Heart left ventricle (tissue), 13 donors: ENCODE results near the gene CCDC107.

Source experiments
- POLR2A ChIP-seq, 2 donors: fragments of 450-650 bp; IDR thresholded peaks; one replicate each; pipeline ENCODE4 v1.6.1; 2017; ENCODE audit warnings: antibody characterized with exemption in 2 of 2, mild to moderate bottlenecking in 2 of 2, moderate library complexity in 2 of 2
- TF ChIP-seq, protein P1 (sequence below), 12 donors: fragments of 200-600 bp; sonication (generic) in 4 of 12; IDR thresholded peaks; one replicate each; pipeline versions ENCODE4 v1.5.0 to v1.8.0; 2018 to 2022; ENCODE audit warnings: antibody characterized with exemption in 12 of 12, mild to moderate bottlenecking in 5 of 12
- donor health status: ischemic (EF 13 %, LVEDD 7.1; RV severe dilation, severe dysfunction).
- donor health status: DM: no; HTN: yes; CAD: no.
- donor health status: DM: no; HTN: no; CAD: no.
- donor health status: ischemic (EF 25% LVEDD 6.9; RV normal size, moderate dysfunction).
- donor health status: ischemic (EF 25% LVEDD 5.7; RV mildly dilated, moderate dysfunction).
- donor health status: ischemic (EF 35%, LVEDD 5.7; RV mildly dilated, moderate dysfunction).
- donor health status: nonischemic (EF 11% LVEDD 7.7; RV severe dilation, severe dysfunction).
- donor health status: DM: yes; HTN: yes; CAD: no.
- donor health status: PGD.
- donor health status: ischemic (EF 29% LVEDD 5.4; RV normal size, mild dysfunction).
- donor health status: nonischemic (EF 23%, LVEDD 6.1; RV moderate dilation, normal function).

DNA sequence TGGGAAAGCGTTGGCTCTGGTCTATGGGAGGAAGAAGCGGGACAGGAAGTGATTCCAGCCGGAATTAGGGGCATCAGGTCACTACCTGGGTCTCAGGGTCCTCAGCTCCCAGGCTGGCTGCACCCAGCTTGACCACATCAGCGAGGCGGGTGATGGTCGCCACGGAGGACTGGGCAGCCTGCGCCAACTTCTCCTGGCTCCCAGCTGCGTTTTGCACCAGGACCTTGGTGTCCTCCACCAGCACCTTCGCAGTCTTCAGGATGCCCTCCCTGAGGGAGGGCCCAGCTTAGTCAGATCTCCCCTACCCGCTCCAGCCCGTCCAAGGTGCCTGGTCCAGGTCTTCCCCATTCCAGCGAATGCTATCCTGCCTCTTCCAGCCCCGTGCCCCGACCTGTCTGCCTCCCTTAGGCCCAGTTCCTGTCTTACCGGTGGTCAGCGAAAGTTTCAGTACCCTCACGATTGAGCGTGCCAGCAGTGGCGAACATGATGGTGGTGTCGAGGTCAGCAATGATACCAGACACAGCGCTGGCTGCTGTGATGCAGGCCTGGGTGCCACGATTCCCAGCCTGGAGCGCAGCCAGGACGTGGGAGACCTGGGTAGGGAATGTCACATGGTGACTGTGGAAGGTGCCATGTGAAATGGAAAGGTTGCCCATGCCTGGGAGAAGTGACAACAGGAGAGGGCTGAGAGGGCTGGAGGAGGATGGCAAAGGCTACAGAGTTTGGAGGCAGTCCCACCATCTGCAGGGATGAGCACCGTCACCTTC, 46.0 kb downstream of the CCDC107 start:
- TF ChIP-seq, protein P1, sequence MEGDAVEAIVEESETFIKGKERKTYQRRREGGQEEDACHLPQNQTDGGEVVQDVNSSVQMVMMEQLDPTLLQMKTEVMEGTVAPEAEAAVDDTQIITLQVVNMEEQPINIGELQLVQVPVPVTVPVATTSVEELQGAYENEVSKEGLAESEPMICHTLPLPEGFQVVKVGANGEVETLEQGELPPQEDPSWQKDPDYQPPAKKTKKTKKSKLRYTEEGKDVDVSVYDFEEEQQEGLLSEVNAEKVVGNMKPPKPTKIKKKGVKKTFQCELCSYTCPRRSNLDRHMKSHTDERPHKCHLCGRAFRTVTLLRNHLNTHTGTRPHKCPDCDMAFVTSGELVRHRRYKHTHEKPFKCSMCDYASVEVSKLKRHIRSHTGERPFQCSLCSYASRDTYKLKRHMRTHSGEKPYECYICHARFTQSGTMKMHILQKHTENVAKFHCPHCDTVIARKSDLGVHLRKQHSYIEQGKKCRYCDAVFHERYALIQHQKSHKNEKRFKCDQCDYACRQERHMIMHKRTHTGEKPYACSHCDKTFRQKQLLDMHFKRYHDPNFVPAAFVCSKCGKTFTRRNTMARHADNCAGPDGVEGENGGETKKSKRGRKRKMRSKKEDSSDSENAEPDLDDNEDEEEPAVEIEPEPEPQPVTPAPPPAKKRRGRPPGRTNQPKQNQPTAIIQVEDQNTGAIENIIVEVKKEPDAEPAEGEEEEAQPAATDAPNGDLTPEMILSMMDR (IDR thresholded peaks at IDR 0.05) = no peak
- no peak for TF ChIP-seq POLR2A (IDR thresholded peaks at IDR 0.05)
